ENCODE results near the gene PRODH2.
"Not testable (repeated sequence)": the region's sequence is repeated elsewhere in the genome, so short reads cannot be mapped to it uniquely, and the experiment has no call there.

Gene PRODH2

GRCh38 chr19:35836096-35836495 lies 23.5 kb upstream of the PRODH2 start:
- H3K4me1 ChIP-seq (ENCODE audit: control insufficient read depth, low read depth, low read length); H3K9ac ChIP-seq (ENCODE audit: low read length); H3K4me3 ChIP-seq (ENCODE audit: low read length); H3K27ac ChIP-seq (ENCODE audit: low read length); H3K9me3 ChIP-seq (ENCODE audit: control insufficient read depth, low read depth, low read length); H3K36me3 ChIP-seq (ENCODE audit: control insufficient read depth, low read depth, low read length): not testable (repeated sequence)
- peaks cover 13% of the 10 kb centered on the region for H3K27me3 ChIP-seq (ENCODE audit: control insufficient read depth, insufficient read depth, low read length)

GRCh38 chr19:35833972-35834371 lies 21.3 kb upstream of the PRODH2 start:
- H3K4me1 ChIP-seq (ENCODE audit: control insufficient read depth, low read depth, low read length), result no peaks in the 10 kb centered on the region
- H3K9me3 ChIP-seq (ENCODE audit: control insufficient read depth, low read depth, low read length), result no peaks in the 10 kb centered on the region

GRCh38 chr19:35832054-35832453 lies 19.4 kb upstream of the PRODH2 start:
- peaks cover 24% of the 10 kb centered on the region for H3K27me3 ChIP-seq (ENCODE audit: control insufficient read depth, insufficient read depth, low read length)
- no peaks in the 10 kb centered on the region for H3K36me3 ChIP-seq (ENCODE audit: control insufficient read depth, low read depth, low read length)
- no peaks in the 10 kb centered on the region for H3K4me1 ChIP-seq (ENCODE audit: control insufficient read depth, low read depth, low read length)
- no peak overlapping the region for H3K27ac ChIP-seq (ENCODE audit: low read length)
- no peak overlapping the region for H3K9ac ChIP-seq (ENCODE audit: low read length)
- H3K9me3 ChIP-seq (ENCODE audit: control insufficient read depth, low read depth, low read length), result no peaks in the 10 kb centered on the region
- no peak overlapping the region for H3K4me3 ChIP-seq (ENCODE audit: low read length)

More at GRCh38 chr19:35833972-35834371, 21.3 kb upstream of the PRODH2 start:
- Histone ChIP-seq H3K4me3 (ENCODE audit: low read length) (no peak overlapping the region), H3K27ac (ENCODE audit: low read length) (no peak overlapping the region), H3K9ac (ENCODE audit: low read length) (no peak overlapping the region), H3K36me3 (ENCODE audit: control insufficient read depth, low read depth, low read length) (no peaks in the 10 kb centered on the region), H3K27me3 (ENCODE audit: control insufficient read depth, insufficient read depth, low read length) (peaks cover 24% of the 10 kb centered on the region)

- no peak overlapping the region for H3K9ac ChIP-seq (ENCODE audit: low read length)
- no peak overlapping the region for H3K27ac ChIP-seq (ENCODE audit: low read length)
- H3K4me3 ChIP-seq (ENCODE audit: low read length), result no peak overlapping the region
- H3K9me3 ChIP-seq (ENCODE audit: control insufficient read depth, low read depth, low read length), result no peaks in the 10 kb centered on the region
- H3K4me1 ChIP-seq (ENCODE audit: control insufficient read depth, low read depth, low read length), result no peaks in the 10 kb centered on the region
- peaks cover 24% of the 10 kb centered on the region for H3K27me3 ChIP-seq (ENCODE audit: control insufficient read depth, insufficient read depth, low read length)
- no peaks in the 10 kb centered on the region for H3K36me3 ChIP-seq (ENCODE audit: control insufficient read depth, low read depth, low read length)
Observed at GRCh38 chr19:35830986-35831385, 18.3 kb upstream of the PRODH2 start.

GRCh38 chr19:35828692-35829301 lies 16.2 kb upstream of the PRODH2 start:
- Histone ChIP-seq H3K27ac (ENCODE audit: low read length) (no peak overlapping the region), H3K27me3 (ENCODE audit: control insufficient read depth, insufficient read depth, low read length) (peaks cover 24% of the 10 kb centered on the region), H3K9ac (ENCODE audit: low read length) (no peak overlapping the region), H3K4me3 (ENCODE audit: low read length) (no peak overlapping the region), H3K4me1 (ENCODE audit: control insufficient read depth, low read depth, low read length) (no peaks in the 10 kb centered on the region), H3K9me3 (ENCODE audit: control insufficient read depth, low read depth, low read length) (no peaks in the 10 kb centered on the region), H3K36me3 (ENCODE audit: control insufficient read depth, low read depth, low read length) (no peaks in the 10 kb centered on the region)

- Histone ChIP-seq H3K9me3 (ENCODE audit: control insufficient read depth, low read depth, low read length) (no peaks in the 10 kb centered on the region), H3K4me1 (ENCODE audit: control insufficient read depth, low read depth, low read length) (peaks cover 3% of the 10 kb centered on the region), H3K9ac (ENCODE audit: low read length) (no peak overlapping the region), H3K27ac (ENCODE audit: low read length) (no peak overlapping the region), H3K4me3 (ENCODE audit: low read length) (no peak overlapping the region), H3K27me3 (ENCODE audit: control insufficient read depth, insufficient read depth, low read length) (no peaks in the 10 kb centered on the region), H3K36me3 (ENCODE audit: control insufficient read depth, low read depth, low read length) (no peaks in the 10 kb centered on the region)
Observed at GRCh38 chr19:35824150-35824549, 11.5 kb upstream of the PRODH2 start.

GRCh38 chr19:35822579-35822978 lies 9.9 kb upstream of the PRODH2 start:
- Histone ChIP-seq H3K9ac (ENCODE audit: low read length) (no peak overlapping the region), H3K27ac (ENCODE audit: low read length) (no peak overlapping the region), H3K4me1 (ENCODE audit: control insufficient read depth, low read depth, low read length) (peaks cover 3% of the 10 kb centered on the region), H3K36me3 (ENCODE audit: control insufficient read depth, low read depth, low read length) (no peaks in the 10 kb centered on the region), H3K4me3 (ENCODE audit: low read length) (no peak overlapping the region), H3K27me3 (ENCODE audit: control insufficient read depth, insufficient read depth, low read length) (no peaks in the 10 kb centered on the region), H3K9me3 (ENCODE audit: control insufficient read depth, low read depth, low read length) (no peaks in the 10 kb centered on the region)

GRCh38 chr19:35818445-35818844 lies 5.8 kb upstream of the PRODH2 start:
- Histone ChIP-seq H3K4me3 (ENCODE audit: low read length) (no peak overlapping the region), H3K27ac (ENCODE audit: low read length) (no peak overlapping the region), H3K9ac (ENCODE audit: low read length) (no peak overlapping the region), H3K9me3 (ENCODE audit: control insufficient read depth, low read depth, low read length) (no peaks in the 10 kb centered on the region), H3K27me3 (ENCODE audit: control insufficient read depth, insufficient read depth, low read length) (no peaks in the 10 kb centered on the region), H3K4me1 (ENCODE audit: control insufficient read depth, low read depth, low read length) (peaks cover 3% of the 10 kb centered on the region), H3K36me3 (ENCODE audit: control insufficient read depth, low read depth, low read length) (no peaks in the 10 kb centered on the region)

- H3K27me3 ChIP-seq (ENCODE audit: control insufficient read depth, insufficient read depth, low read length), result no peaks in the 10 kb centered on the region
- no peak overlapping the region for H3K9ac ChIP-seq (ENCODE audit: low read length)
- H3K9me3 ChIP-seq (ENCODE audit: control insufficient read depth, low read depth, low read length), result no peaks in the 10 kb centered on the region
- H3K27ac ChIP-seq (ENCODE audit: low read length), result no peak overlapping the region
- H3K4me1 ChIP-seq (ENCODE audit: control insufficient read depth, low read depth, low read length), result peaks cover 3% of the 10 kb centered on the region
- H3K4me3 ChIP-seq (ENCODE audit: low read length), result no peak overlapping the region
- no peaks in the 10 kb centered on the region for H3K36me3 ChIP-seq (ENCODE audit: control insufficient read depth, low read depth, low read length)
Observed at GRCh38 chr19:35816846-35817245, 4.2 kb upstream of the PRODH2 start.

- Histone ChIP-seq H3K9me3 (ENCODE audit: control insufficient read depth, low read depth, low read length) (no peaks in the 10 kb centered on the region), H3K4me1 (ENCODE audit: control insufficient read depth, low read depth, low read length) (peaks cover 3% of the 10 kb centered on the region), H3K9ac (ENCODE audit: low read length) (no peak overlapping the region), H3K4me3 (ENCODE audit: low read length) (no peak overlapping the region), H3K27me3 (ENCODE audit: control insufficient read depth, insufficient read depth, low read length) (no peaks in the 10 kb centered on the region), H3K27ac (ENCODE audit: low read length) (no peak overlapping the region), H3K36me3 (ENCODE audit: control insufficient read depth, low read depth, low read length) (no peaks in the 10 kb centered on the region)
Observed at GRCh38 chr19:35816262-35816661, 3.6 kb upstream of the PRODH2 start.

GRCh38 chr19:35813043-35813890 lies 622 bp upstream of the PRODH2 start:
- Histone ChIP-seq H3K36me3 (ENCODE audit: control insufficient read depth, low read depth, low read length) (no peaks in the 10 kb centered on the region), H3K9ac (ENCODE audit: low read length) (no peak overlapping the region), H3K27ac (ENCODE audit: low read length) (no peak overlapping the region), H3K9me3 (ENCODE audit: control insufficient read depth, low read depth, low read length) (no peaks in the 10 kb centered on the region), H3K27me3 (ENCODE audit: control insufficient read depth, insufficient read depth, low read length) (no peaks in the 10 kb centered on the region), H3K4me3 (ENCODE audit: low read length) (no peak overlapping the region), H3K4me1 (ENCODE audit: control insufficient read depth, low read depth, low read length) (no peaks in the 10 kb centered on the region)
